SK-N-SH (cell line): ENCODE results near the gene FASTK.

Experiments
- CTCF ChIP-seq: fragments of 200-600 bp; sonication (generic); IDR thresholded peaks from 2 replicates; pipeline ENCODE4 v1.6.1; 2017; ENCODE audit warnings: antibody characterized with exemption, mild to moderate bottlenecking, moderate library complexity
- EP300 ChIP-seq, 2 experiments: IDR thresholded peaks; 2 replicates each; pipeline versions ENCODE4 v1.4.0 to v1.6.1; 2012; ENCODE audit warnings: borderline replicate concordance in 1 of 2, low read depth in 1 of 2, low read length in 1 of 2
- EZH2phosphoT487 ChIP-seq: fragments of 200-600 bp; sonication (generic); IDR thresholded peaks from 2 replicates; pipeline ENCODE4 v1.6.1; 2017; ENCODE audit warnings: low read depth, mixed run types, mild to moderate bottlenecking, antibody characterized with exemption, moderate library complexity, borderline replicate concordance
- GATA2 ChIP-seq: sonication (generic); formaldehyde crosslinking; IDR thresholded peaks from 2 replicates; pipeline ENCODE4 v1.5.0; 2020; ENCODE audit warnings: mild to moderate bottlenecking, missing genetic modification reagents
- NRF1 ChIP-seq: IDR thresholded peaks from 2 replicates; pipeline ENCODE4 v1.6.1; 2012; ENCODE audit warnings: low read depth, mild to moderate bottlenecking, low read length
- POLR2AphosphoS5 ChIP-seq: IDR thresholded peaks from 2 replicates; pipeline ENCODE4 v1.6.1; 2012; ENCODE audit warnings: low read depth, low read length
- REST ChIP-seq: IDR thresholded peaks from 2 replicates; pipeline ENCODE4 v1.6.1; 2012; ENCODE audit warnings: mild to moderate bottlenecking, low read depth, low read length, moderate library complexity
- RFX5 ChIP-seq: IDR thresholded peaks from 2 replicates; pipeline ENCODE4 v1.6.1; 2012; ENCODE audit warnings: mild to moderate bottlenecking, improper control_type of control experiment, low read length
- SIN3A ChIP-seq: IDR thresholded peaks from 2 replicates; pipeline ENCODE4 v1.6.1; 2012; ENCODE audit warnings: low read depth, mild to moderate bottlenecking, low read length, moderate library complexity, borderline replicate concordance
- TEAD4 ChIP-seq: IDR thresholded peaks from 2 replicates; pipeline ENCODE4 v1.4.0; 2012; ENCODE audit warnings: mild to moderate bottlenecking, borderline replicate concordance; ENCODE audit not compliant: insufficient read depth
- USF2 ChIP-seq: fragments of 150-350 bp; IDR thresholded peaks from 2 replicates; pipeline ENCODE4 v1.6.1; 2017; ENCODE audit warnings: antibody characterized with exemption, low read length, low read depth, borderline replicate concordance
- YY1 ChIP-seq: IDR thresholded peaks from 2 replicates; pipeline ENCODE4 v1.4.0; 2012; ENCODE audit warnings: low read depth, mild to moderate bottlenecking

- TF ChIP-seq REST (no peak), CTCF (peak; percentile 6; the same call in 1 of the 2 replicates), SIN3A (no peak), GATA2 (CRISPR knock-in tag) (no peak), EP300 (IDR thresholded peaks at IDR 0.05; ENCODE audit: borderline replicate concordance in 1 of 2, low read depth in 1 of 2, low read length in 1 of 2) (no peak), TEAD4 (no peak), YY1 (no peak), EZH2phosphoT487 (no peak), NRF1 (no peak), RFX5 (no peak), USF2 (no peak), POLR2AphosphoS5 (no peak; the same call in 1 of the 2 replicates)
Measured at GRCh38 chr7:151080067-151080521, 515 bp downstream of the FASTK start.
